DMS 273 (cell line): ENCODE results near the gene PHTF1.
"Not testable (repeated sequence)": the region's sequence is repeated elsewhere in the genome, so short reads cannot be mapped to it uniquely, and the experiment has no call there.

Experiments used
- DNase-seq: peaks from one replicate; lab custom pipeline; 2025; ENCODE audit not compliant: unreplicated experiment; lab: John Stamatoyannopoulos, UW

Gene PHTF1

DNA sequence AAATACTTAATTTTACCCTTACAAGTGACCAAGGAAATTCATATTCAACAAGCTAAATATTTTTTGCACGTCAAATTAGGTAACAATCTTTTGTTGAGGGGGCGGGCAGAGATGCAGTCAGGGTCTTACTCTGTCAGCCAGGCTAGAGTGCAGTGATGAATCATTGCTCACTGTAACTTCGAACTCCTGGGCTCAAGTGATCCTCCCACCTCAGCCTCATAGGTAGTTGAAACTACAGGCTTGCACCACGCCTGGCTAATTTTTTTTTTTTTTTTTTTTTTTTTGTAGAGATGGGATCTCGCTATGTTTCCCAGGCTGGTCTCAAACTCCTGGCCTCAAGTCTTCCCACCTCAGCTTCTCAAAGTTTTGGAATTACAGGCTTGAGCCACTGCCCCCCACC, 26.5 kb downstream of the PHTF1 start:
- DNase-seq, result no peak

DNA sequence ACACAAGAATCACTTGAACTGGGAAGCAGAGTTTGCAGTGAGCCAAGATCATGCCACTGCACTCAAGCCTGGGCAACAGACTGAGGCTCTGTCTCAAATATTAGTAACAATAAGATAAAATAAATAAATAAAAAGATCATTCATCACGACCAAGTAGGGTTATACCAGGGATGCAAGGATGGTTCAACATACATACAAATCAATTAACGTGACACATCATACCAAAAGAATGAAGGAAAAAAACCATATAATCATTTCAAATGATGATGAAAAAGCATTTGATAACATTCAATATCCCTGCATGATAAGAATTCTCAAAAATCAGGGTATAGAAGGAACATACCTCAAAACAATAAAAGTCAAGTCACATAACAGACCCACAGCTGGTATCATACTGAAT, 38.3 kb downstream of the PHTF1 start:
- no peak for DNase-seq

DNA sequence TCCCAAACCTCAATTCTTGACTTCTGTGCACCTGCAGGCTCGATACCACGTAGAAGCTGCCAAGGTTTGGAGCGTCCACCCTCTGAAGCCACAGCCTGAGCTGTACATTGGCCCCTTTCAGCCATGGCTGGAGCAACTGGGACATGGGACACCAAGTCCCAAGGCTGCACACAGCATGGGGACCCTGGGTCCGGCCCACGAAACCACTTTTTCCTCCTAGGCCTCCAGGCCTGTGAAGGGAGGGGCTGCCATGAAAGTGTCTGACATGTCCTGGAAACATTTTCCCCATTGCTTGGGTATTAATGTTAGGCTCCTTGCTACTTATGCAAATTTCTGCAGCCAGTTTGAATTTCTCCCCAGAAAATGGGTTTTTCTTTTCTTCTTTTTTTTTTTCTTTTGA, 40.7 kb downstream of the PHTF1 start:
- not testable (repeated sequence) for DNase-seq

DNA sequence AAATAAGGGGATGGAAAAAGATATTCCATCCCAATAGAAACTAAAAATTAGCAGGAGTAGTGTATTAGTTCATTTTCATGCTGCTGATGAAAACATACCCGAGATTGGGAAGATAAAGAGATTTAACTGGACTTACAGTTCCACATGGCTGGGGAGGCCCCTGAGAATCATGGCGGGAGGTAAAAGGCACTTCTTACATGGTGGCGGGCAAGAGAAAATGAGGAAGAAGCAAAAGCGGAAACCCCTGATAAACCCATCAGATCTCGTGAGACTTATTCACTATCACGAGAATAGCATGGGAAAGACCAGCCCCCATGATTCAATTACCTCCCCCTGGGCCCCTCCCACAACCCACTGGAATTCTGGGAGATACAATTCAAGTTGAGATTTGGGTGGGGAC, 41.8 kb downstream of the PHTF1 start:
- not testable (repeated sequence) for DNase-seq

DNA sequence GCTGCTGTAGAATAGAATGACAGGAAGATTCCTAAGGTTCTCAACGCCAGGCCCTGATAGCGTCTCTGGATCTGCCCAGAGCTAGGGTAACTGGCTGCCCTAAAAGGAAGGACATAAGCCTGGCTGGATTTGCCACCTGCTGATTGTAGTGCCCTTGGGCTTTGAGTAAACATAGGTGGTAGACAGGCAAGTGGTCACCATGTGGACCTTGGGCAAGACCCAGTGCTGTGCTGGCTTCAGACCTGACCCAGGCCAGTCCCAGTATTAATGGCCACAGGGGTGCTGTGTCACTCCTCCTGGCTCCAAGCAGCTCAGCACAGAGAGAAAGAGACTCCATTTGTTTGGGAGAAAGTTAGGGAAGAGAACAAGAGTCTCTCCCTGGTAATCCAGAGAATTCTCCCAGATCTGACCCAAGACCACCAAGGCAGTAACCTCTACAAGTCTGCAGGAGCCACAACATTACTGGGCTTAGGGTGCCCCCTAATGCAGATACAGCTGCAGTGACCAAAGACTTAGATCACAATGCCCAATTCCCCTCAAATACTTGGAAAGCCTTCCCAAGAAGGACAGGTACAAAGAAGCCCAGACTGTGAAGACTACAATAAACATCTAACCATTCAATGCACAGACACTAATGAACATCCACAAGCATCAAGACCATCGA, 44.5 kb downstream of the PHTF1 start:
- no peak for DNase-seq

DNA sequence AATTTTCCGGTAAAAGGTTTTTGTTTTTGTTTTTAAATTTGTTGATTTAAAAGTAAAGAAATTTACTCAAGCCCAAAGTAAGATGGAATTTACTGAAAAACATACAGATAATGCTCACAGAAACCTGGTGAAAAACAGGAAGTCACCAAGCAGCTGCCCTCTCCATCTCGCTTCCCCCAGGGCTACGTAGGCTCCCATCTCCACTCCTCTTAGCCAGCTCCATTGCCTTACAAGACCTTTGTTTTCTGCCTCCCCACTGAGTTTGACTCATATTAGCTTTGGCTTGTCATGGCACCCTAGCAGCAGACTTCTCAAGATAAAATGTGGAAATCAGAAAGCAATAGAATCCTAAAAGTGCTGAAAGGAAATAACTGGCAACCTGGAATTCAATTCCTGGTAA, 57.9 kb downstream of the PHTF1 start:
- no peak for DNase-seq

DNA sequence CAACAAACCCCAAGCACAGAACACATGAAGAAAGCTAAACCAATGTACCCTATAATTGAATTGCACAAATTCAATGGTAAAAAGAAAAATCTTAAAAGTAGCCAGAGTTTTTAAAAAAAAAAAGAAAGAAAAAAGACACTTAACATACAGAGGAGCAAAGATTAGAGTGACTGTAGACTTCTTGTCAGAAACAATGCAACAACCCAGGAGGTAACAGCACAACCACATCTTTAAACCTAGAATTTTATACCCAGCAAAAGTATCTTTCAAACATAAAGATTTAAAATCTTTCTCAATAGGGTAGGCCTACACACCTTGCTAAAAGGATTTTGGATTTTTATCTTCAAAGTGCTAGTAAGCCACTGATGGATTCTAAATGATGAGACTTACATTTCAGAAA, 64.4 kb downstream of the PHTF1 start:
- no peak for DNase-seq

DNA sequence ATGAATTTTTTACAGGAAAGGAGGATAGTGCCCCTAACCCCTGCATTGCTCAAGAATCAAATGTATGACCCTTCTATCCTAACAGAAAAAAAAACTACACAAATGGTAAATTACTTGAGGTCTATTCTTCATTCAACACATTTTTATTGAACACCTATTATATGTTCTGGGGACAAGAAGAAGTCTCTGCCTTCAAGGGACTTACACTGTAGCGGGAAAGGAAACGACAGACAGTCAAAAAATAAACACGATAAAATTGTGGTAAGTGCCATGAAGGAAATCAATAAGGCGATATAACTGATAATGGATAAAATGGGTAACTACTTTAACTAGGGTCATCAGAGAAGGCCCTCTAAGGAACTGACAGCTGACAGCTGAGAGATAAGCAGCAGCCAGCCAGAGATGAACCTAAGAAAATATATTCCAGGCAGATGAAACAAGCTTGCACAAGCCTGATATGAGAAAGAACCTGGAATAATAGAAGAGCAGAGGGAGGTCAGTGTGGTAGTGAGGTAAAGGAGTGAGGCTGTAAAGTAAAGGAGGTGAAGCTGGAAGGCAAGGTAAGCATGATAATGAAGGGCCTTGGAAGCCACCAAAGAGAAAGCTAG, 66.4 kb downstream of the PHTF1 start:
- DNase-seq, result no peak

DNA sequence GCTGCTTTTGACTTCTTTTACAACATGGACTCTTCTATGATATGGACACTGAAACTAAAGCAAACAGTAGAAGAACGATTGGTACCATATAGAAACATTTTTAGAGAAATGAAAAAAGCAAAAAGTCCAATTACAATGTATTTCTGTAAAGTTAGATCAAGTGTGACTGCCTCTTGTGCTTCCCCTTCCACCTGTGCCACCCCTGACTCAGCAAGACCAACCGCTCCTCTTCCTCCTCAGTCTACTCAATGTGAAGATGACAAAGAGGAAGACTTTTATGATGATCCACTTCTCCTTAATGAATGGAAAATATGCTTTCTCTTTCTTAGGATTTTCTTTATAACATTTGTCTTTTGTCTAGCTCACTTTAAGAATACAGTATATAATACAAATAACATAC, 66.9 kb downstream of the PHTF1 start:
- no peak for DNase-seq

DNA sequence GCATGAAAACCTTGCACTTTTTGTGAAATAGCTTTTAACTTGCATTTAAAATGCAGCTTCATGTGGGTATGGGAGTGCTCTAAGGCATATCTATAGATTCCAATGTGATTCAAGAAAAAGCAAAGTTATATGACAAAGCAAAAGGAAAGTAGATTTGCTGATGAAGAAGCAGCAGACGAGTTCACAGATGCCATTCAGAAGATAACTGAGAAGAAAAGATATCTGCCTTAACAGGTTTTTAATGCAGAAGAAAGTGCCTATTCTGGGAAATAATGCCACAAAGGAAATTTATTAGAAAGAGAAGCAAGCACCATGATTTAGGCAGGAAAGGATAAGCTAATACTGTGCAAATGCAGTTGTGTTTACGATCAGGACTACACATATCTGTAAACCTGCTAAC, 68.1 kb downstream of the PHTF1 start:
- DNase-seq, result no peak

DNA sequence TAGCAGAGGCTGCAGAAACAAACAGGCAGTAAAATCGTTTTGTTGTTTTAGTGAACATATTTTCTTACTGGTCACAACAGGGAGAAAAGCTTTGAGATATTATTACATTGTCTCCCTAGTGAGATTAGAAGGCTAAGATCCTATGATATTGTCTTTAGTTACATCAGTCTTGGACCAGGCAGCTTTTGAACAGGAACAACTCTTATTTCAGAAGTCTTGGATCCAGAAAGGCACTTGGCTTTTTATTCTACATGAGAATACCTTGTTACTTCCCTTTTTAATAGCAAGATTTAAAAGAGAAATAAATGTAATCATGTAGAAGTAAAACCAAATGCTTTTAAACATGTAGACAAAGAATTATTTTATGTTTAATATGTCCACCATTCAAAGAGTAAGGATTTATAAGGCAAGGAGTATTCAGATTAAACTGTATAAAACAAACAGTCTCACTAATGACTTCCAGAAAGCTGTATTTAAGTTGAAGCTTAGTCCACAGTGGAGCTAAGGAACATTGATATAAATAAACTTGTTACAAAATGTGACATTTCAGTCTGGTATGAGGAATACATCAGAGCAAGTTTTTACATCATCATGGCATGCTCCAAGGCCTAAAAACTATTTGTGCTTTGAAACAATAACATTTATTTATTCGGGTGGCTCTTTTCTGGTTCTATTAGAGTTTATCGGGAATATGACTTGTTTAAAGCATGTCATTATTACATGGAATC, 72.2 kb downstream of the PHTF1 start:
- DNase-seq, result no peak

DNA sequence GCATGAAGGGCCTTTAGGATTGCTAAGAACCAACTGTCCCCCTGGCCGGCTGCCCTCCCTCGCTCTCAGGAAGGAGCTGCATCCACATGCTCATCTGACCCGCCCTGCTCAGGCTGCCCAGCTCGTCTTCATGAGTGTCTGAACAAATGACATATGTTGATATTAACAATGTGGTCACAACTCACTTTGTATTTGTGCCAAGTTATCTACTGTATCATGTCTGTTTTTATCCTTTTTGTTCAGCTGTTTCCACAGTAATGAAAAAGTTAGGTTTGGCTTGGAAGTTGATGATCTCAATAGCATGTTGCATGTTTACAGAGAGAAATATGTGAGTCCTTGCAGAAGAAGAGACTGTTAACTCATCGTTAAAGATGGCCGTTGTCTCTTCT, 75.1 kb downstream of the PHTF1 start:
- DNase-seq, result peak; percentile 30

DNA sequence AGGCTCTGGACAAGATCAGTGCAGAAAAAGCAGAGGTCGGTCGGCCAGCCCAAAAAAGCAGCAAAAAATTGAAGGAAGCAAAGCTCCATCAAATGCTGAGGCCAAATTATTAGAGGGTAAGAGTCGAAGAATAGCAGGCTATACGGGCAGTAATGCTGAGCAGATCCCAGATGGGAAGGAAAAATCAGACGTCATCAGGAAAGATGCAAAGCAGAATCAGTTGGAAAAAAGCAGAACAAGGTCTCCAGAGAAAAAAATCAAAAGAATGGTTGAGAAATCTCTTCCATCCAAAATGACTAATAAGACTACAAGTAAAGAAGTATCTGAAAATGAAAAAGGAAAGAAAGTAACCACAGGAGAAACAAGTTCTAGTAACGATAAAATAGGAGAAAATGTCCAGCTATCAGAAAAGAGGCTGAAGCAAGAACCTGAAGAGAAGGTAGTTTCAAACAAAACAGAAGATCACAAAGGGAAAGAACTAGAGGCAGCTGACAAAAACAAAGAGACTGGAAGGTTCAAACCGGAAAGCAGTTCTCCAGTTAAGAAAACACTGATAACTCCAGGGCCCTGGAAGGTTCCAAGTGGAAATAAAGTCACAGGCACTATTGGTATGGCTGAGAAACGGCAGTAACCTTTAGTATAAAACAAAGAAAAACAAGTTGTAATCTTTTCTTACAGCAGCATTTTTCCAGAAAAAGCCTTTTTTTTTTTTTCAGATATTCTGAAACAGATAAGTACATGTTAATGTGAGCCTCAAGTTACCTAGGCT, 75.7 kb downstream of the PHTF1 start:
- no peak for DNase-seq

DNA sequence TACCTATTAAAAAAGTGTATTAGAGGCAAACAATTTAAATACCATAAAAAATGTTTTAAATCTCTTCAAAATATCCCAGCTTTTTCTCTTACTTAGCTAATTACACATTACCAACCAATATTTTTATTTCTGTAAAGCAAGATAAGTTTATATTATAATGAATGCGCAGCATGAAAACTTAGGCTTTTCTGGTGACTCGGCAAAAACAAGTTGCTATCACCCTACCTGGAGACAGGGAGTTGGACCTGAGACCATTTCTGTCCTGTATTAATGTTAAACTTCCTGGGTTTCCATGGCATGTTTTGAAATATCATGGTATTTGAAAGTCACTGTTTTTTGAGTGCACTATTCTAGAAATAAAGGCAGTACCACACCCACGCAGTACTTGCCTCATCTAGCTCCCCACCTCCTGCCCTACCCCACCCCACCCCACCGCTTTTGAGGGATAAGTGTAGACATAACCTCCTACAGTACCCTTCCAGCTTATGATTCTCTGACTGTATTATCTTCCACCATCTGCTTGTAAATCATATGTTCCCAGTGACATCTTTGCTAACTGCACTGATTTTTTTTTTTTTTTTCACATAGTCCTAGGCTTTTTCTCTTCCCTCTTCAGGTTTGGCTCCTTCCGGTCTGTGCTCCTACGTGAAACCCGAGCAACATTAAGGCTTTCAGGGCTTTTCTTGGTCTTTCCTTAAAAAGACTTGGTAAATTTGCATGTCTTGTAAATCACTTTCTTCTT, 77.5 kb downstream of the PHTF1 start:
- DNase-seq, result no peak

DNA sequence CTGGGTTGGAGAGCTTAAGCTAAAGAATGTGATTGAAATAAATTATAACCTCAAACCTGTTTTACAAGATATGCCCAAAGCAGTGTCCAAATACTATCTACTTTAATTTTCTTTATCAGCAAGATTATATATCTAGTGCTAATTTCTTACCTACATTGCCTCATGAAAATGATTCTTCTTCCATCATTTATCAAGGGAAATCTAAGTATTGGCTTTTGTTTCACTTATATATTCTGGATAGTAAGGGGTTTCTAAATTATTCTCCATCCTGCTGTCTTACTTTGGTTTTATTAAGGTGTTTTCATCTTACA, 81.2 kb downstream of the PHTF1 start:
- no peak for DNase-seq

DNA sequence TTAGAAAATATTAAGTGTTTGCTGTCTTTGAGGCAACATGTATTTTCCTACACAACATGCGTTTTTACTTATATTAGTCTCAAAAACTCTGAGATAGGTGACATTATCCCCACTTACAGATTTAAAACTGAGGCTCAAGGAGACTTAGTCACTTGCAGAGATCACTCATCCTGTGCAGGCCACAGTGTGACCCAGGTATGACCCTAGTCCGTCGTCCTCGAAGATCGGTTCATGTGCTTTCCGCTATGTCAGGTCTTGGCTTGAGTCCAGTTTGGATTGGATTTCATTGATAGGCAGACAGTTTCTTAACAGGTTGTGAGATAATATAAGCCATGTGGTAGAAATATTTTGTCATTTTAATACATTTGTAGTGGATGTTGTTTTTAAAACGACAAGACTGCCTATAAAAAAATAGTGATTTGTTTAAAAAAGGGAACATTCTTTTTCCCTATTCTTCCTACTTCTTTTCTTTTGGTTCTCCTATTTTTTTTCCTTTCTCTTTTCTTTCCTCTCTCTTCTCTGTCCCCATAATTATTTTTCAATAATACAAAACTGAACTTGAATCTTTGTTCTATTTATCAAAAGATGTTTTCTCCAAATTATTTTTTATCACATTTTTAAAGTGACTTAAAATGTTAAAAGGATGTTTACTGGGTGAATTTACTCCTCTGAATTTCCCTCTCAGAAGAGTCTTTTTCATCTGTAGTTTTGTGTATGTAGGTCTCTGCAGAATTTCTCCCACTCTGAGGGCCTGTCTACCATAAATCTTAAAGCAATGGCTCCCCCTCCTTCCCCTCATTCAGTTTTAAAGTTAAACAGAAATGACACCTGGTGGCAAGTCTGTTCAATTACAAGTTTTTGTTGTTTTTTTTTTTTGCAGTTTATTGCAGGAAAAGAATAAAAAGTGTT, 81.8 kb downstream of the PHTF1 start:
- peak; percentile 72 for DNase-seq

DNA sequence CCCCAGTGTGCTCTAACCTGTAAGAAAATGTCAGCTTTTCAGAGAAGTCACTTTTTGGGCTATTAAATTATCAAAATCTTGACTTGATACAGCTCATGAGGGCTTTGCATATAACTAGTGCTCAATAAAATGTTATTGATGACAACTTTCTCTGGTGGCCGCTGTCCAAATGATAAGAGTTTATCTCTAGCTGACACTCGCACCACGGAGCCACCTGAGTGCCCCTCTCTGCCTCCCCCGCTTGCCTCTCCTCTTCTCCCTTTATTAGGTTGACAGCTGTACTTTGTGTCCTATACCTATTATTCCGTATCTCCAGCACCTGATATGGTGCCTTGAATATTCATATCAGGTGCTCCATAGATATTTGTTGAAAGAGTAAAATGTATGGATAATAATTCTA, 82.8 kb downstream of the PHTF1 start:
- DNase-seq, result no peak

DNA sequence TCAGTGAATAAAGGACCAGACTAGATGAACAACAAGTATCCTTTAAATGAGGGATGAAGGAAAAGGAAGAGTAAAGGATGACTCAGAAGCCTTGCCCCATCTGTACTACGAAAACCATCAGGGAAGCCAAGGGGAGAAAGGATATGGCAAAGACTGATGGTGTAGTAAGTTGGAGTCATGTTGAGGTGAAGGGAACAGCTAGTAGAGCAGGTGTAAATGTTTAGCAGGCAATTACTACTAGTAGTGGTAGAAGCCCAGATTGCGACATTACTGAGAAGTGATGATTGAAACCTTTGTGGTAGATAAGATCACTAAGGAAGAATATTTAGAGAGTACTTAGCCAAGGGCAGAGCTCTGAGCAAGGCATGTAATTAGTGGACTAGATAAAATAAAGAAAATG, 84.0 kb downstream of the PHTF1 start:
- no peak for DNase-seq

DNA sequence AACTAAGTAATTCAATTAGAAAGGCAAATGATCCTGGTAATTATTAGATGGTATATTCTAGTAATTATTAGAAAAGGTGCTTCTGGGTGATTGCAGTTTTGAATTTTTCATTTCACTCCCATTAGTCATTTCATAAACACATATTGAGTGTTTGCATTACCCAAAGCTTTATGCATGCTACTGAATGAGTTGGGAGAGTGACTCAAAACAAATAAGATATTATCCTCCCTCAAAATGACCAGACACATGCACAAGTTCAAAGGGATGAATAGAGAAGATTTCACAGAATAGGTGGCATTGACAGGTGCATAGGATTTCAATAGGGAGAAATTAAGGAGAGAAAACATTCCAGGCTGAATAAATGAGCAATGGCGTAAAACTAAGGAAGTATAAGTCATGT, 84.7 kb downstream of the PHTF1 start:
- no peak for DNase-seq

DNA sequence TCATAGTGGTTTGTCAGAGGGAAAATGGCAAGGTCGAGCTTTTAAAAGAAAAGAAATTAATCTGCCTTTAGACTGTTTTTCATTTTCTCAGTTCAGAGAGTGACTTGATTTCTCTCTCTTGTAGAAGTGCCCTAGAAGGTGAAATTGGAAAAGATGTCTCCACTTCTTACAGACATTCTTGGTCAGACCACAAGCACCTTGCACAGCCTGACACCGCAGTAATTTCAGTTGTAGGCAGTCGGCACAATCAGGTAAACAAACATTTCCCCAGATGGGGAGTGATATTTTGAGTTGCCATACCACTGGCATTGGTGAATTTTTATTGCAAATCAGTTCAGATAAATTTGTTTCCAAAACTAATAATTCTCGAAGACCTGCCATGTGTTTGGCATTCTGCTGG, 86.8 kb downstream of the PHTF1 start:
- no peak for DNase-seq
